PC-3 (cell line): ENCODE results near the gene CFAP410.

Experiments used
- CTCF ChIP-seq: fragments of 300-600 bp; sonication (generic); conservative IDR thresholded peaks from 2 replicates; pipeline ENCODE4 v1.5.1; 2017; ENCODE audit warnings: antibody characterized with exemption, low read depth, mild to moderate bottlenecking, low read length
- EZH2 ChIP-seq: fragments of 300-600 bp; sonication (generic); IDR thresholded peaks from one replicate; pipeline ENCODE4 v1.6.1; 2017; ENCODE audit warnings: antibody characterized with exemption, mild to moderate bottlenecking, low read length; ENCODE audit not compliant: unreplicated experiment
- EZH2phosphoT487 ChIP-seq: fragments of 300-600 bp; sonication (generic); IDR thresholded peaks from 2 replicates; pipeline ENCODE4 v1.6.1; 2018; ENCODE audit warnings: mild to moderate bottlenecking, antibody characterized with exemption, low read length, borderline replicate concordance

- TF ChIP-seq CTCF, result no peak
- no peak for TF ChIP-seq EZH2
- no peak for TF ChIP-seq EZH2phosphoT487
Measured at GRCh38 chr21:44351535-44352252, 12.5 kb upstream of the CFAP410 start.
